Dedifferentiated amniotic fluid mesenchymal stem cell (primary cell): ENCODE data around the gene DOCK4.

Experiments
- DNase-seq: peaks from one replicate; pipeline ENCODE4 v3.0.0-alpha.2; 2016; ENCODE audit errors: extremely low spot score

The DOCK4 gene

DNA sequence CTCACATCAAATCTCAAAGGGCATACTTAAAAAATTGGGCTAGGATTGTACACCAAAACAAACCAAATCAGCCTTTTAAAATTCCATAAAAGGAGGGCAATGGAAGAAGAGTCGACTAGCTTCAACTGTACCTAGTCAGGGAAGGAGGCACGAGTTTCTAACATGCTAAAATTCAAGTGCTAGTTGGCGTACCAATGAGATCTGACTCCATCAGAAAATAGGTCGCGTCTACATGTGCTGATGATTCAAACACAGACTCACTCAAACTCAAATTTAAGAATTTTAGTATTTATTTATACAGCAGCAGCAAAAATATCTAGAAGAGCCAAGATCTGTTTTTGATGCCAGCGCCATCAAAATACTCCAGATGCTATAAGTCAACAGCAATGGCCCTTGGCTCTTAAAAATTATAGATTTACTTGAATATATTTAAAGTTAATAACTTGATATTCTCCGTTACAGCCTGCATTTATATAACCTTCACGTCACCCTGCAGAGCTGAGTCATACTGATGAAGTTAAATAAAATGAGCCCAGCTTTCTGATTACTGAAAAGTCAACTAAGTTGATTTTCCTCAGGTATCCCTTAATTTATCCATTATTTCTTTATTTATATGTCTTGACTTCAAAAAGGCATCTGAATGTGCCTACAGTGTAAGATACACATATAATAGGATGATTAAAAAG, 341.8 kb downstream of the DOCK4 start:
- DNase-seq = no peak

DNA sequence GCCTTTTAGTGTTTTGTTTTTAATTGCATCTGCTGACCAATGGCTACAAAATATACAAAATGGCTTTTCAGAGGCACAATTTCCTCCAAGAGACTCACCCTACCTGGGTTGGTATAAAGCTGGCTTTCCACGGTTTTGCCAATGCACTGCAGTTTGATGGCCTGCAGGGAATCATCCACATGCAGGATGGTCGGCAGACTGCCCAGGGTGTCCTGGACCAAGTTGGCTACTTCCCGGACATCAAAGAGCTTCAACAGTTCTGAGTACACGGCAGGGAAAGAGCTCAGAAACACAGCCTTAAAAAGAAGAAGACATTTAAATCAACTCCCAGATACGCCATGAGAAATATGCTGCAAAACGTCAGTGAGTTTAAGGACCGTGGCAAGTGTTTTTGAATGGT, 342.9 kb downstream of the DOCK4 start:
- no peak for DNase-seq

DNA sequence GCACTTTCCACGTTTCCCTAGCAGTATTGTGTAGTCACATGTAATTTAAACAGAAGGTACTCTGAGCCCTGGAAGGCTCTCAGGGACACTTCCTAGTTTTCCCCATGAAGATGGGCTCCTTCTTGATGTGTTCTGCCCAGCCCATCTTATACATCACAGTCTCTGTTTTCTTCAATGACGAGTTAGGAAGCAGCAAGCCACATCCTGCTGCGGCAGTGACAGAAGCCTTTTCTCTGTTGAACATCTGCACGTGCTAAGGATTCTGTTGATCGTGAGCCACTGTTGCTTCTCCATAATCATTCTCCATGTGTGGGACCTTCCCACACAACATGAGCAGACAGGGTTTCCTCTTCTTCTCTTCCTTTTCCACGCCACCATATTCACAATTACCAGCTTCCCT, 346.0 kb downstream of the DOCK4 start:
- DNase-seq = no peak

DNA sequence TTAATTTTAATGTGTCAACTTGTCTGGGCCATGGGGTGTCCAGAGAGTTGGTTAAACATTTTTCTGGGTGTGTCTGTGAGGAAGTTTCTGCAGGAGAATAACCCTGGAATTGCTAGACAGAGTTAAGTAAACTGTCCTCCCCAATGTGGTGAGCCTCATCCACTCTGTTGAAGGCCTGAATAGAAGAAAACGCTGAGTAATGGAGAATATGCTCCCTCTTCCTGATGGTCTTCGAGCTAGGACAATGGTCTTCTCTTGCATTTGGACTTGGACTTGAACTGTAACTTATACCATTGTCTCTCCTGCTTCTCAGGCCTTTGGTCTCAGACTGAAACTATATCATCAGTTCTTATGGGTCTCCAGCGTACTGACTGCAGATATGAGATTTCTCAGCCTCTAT, 347.9 kb downstream of the DOCK4 start:
- no peak for DNase-seq

DNA sequence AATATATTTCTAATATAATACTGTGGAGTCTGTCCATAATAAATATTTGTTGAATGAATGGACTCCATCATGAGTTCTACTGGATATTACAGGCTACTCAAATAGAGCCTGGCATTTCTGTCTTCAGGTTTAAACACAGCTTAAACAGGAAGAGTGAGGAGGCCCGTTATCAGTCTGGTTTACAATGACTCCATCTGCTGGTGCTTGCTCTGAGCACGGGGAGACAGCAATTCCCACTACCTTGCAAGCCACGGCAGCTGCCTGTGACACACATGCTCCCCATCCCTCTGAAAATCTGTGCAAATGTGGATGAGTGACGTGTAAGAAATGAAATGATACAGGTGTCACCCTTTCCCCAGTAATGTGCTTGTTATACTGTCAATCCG, 350.4 kb downstream of the DOCK4 start:
- no peak for DNase-seq

DNA sequence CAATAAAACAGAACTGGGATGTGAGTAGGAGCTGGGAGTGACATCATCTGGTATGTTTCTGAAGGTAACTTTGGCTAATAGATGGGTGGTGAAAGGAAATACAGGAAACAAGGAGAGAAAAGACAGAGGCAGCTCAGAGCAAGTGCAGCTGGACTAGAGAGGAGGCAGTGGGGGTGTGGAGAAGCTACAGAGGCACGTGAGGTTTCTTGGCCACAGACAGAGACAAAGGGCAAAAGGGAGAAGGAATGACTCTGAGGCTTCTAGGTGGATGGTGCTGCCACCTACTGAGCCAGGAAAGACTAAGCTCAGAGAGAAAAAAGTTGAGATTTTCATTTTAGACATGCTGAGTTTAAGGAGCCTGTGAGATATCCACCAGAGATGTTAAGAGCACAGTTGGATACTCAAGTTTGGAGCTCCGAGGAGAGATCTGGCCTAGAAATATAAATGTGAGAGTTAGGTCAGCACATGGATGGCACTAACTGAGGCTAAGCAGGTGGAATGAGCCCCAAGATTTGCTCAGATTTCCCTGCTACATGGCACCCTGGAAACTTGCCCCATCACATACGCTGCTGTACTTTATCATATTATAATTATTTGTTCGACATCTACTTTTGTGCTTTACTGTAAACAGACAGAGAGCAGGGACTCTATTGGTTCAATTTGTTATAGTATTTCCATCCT, 350.9 kb downstream of the DOCK4 start:
- peak; percentile 81 for DNase-seq

DNA sequence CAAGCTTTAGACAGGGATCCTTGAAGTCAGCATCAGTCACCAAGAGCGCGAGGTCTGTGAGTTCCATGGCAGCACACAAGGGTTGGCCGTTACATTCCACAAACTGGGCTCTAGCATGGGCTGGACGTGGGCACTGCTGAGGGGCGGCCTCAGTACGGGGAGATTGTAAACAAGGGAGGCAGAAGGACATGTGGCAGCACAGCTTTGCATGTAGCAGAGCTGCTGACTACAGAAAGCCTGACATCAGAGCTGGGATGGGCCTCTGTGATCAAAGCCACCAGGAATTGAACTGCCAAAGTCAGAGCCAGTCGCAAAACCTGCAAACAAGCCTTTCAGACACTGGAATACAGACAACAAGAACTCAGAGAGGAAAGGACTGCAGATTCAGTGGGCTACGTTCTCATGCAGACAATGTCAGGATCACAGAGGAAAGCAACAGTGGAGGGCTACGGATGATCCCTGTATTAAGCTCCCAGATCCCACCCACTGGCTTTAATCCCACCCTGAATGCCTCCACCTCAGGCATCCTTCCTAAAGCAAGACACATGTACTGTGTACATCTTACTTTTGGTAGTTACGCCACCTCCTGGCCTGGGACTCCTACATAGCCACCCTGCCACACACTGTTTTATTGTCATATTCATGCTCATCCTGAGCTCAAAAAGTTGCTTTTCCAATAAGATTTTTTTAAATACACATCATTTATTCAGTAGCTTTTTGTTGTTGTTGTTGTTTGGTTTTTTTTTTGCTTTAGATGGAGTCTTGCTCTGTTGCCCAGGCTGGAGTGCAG, 352.8 kb downstream of the DOCK4 start:
- no peak for DNase-seq

DNA sequence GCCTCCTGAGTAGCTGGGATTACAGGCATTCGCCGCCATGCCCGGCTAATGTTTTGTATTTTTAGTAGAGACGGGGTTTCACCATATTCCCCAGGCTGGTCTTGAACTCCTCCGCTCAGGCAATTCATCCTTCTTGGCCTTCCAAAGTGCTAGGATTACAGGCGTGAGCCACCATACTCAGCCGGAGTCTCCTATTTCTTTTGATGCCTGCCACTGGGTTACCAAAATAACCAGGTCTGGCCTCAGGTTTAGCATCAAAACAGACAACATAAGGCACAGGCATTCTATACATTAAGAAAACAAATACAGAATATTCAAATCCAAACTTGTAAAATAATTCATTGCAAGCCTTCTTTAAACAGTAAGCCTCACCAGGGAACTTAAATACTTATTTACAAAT, 354.1 kb downstream of the DOCK4 start:
- no peak for DNase-seq

DNA sequence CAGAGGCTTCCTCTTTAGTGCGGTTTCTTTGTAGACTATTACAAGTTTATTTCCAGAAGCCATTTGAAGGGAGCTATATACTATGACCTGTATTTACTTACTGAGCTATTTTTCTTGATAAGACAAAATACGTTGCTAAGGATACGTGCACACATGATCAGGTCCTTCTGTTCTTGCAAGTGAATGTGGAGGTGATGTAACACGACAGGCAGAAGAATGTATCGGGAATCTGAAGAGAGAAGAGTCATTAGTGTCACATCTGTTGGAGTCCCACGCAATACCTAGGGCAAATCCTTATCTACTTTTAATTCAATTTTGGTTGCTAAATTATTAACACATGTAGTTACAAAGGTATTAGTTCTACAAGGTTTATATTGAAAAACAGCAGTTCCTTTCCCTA, 359.3 kb downstream of the DOCK4 start:
- DNase-seq = no peak

DNA sequence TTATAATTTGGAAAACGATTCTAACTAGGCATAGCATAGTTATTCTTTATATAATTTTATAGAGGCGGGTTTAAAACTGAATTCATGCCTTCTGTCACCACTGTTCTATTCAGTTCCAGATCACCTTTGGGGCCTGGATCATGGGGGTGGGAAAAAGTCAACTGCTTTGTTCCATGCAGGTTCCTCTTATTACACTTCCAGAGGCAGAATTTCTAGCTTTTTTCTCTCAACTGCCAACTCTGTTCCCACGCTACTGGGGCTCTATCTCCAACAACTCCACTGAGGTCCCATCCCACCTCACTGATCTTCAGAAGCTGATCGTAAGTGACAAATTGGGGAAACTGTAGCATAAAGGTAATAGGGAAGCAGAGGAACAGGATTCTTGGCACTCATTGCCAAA, 360.3 kb downstream of the DOCK4 start:
- DNase-seq = no peak

DNA sequence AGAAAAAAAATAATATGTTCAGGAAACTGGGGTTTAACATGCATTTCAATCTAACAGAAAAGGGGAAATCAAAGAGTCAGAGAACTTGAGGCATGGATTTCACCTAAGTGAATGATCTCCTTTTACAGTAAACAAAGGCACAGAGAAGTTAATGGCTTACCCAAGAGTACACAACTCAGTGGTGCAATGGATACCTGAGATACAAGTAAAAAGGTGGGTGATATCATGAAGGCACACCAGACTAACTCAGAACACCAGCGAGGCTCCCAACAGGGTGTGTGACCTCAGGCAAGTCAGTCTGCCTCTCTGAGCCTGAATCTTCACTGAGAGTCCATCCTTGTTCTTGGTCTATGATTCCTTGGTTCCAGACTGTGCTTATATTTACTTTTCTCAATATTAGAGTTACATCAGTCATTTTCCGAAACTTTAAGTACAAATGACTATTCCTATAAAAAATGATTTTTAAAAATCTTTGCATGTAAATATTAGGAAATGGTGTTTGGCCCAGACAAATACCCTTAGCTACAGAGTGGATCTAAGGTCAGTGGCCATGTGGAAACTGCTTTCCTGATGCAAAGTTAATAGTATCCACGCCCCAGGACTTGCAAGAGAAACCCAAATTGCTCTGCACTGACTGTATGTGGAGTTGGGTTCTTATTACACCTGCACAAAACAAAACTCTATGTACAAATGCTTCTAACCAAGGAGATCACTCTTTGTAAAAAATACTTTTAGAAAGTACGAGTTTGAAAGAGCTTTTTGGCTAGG, 361.1 kb downstream of the DOCK4 start:
- no peak for DNase-seq

DNA sequence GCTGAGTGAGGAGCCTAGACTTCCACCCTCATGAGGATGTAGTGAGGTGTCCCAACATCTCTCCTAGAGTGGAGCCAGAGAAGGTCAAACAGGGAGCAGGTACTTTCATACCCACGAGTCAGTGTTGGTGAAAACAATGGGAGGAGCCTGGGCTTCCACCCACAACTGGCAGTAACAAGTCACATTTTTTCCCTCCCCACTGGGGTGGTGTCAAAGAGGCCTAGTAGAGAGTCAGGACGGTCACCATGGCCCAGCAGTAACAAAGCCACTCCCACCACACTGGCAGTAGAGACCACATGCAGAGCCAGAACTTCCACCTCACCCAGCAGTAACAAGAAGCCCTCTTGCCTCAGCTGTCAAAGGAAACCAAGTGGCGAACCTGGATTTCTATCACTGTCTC, 363.7 kb downstream of the DOCK4 start:
- no peak for DNase-seq

DNA sequence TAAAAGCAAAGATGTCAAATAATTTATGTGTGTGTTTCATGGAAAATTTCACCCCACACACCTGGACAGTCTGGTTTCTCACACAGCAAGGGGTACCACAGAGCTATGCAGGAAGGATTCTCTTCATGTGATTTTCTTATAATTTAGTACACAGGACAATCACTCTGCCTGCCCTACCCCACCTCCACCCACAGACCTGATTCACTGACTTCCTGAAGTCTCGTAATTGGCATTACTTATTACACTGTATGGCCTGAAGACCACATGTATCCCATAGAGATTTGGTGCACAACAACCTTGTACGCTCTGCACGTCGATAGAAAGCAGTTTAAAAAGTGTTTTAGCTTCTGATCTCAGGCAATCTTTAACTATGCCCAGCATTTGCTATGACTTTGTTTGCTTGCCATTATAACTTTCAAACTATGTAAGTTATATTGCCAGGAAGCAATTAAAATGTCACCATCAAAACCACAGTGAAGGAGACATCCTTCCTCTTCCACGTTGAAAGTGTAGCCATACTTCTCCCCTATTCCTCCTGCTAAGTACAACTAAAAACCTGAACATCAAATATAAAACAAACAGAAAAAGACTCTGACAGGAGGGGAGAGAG, 364.5 kb downstream of the DOCK4 start:
- DNase-seq = no peak

DNA sequence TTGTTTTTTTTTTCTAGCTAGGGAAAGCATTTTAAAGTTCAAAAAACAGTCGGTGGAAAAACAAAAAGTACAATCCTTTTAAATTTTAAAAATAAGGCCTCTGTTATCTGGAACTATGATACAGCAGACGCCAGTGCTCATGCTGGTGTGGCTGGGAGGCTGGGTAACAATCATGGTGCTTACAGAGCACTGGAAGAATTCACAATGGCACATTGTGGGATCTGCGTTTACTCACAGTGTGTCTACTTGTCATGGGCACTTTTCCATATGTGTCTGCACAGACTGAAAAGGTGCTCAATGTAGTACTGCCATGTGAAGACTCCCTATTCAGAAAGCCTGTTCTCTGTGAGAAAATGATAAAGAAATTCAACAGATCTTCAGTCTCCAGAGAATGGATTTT, 365.7 kb downstream of the DOCK4 start:
- no peak for DNase-seq

DNA sequence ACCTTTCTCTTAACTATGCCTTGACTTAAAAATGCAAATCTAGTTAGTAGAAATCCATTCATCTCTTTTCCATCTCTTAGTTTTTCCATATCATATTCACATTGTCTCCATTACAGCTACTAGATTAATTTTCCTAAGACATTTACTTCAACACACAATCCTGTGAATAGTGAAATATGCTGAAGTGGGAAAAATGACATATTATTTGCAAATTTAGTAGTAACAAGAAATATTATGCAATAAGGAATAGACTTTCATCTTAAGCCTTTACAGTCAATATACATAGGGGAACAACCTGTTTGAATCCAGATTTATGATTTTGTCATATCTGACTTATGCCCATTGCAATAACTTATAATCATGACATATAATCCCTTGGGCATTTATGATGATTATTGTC, 366.9 kb downstream of the DOCK4 start:
- DNase-seq = no peak

DNA sequence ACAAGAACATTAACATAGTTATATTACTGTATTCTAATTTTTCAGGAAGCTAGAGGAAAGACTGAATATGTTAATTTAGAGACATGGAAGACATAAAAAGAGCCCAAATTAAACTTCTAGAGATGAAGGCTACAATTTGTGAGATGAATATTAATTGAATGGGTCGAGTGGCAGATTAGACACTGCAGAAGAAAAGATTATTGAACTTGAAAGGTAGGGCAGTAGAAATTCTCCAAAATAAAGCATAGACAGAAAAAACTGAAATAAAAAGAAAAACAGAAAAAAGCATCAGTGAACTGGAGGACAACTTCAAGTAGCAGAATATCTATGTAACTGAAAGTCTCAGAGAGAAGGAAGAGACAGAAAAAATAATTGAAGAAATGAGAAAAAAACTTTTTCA, 369.6 kb downstream of the DOCK4 start:
- DNase-seq = no peak

DNA sequence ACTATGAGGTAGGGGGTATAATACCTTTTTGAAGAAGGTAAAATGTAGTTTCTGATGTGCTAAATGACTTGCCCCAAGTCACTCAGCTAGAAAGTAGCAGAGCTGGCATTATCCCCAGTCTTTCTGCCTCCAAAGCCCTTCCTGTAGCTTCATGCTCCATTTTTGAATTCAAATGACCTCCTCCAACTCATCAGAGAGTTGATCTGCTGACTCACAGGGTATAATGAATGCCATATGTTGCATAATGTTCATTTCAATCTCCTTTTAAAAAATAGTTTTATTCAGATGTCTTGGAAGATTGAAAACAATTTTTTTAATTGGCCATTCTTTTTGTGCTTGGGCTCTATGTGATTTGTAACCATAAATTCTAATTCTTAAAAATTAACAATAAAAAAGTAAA, 371.1 kb downstream of the DOCK4 start:
- peak; percentile 87 for DNase-seq

DNA sequence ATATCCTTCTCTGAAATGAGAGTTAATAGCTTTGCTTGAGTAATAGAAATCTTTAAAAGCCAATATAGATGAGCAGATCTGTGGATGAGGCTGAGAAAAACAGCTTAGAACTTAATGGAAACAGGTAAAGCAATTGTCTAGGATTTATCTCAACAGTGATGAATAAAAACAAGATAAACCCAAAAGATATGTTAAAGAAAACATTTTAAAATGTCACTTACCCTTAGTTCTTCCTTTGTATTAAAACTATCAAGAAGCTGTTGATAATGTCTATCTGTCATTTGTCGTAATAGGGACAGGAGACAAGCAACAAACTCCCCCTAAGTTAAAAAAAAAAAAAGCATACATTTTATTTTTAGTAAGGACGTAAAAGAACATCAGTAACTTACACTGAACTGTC, 371.8 kb downstream of the DOCK4 start:
- DNase-seq = no peak

DNA sequence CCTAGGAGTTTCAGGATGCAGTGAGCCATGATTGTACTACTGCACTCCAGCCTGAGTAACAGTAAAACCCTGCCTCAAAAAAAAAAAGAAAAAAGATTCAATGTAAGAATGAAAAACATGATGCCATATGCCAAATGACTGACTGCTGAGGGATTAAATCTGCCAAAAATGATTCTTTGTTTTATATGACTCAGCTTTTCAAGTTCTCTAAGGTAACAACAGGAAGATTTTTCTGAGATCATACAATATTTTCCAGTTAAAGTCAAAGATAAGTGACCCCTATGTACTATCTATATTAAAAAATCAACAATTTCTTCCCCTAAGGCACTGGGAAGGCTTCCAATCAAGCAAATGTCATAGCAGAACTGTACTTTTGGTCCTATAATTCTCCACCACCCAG, 372.7 kb downstream of the DOCK4 start:
- peak; percentile 47 for DNase-seq

DNA sequence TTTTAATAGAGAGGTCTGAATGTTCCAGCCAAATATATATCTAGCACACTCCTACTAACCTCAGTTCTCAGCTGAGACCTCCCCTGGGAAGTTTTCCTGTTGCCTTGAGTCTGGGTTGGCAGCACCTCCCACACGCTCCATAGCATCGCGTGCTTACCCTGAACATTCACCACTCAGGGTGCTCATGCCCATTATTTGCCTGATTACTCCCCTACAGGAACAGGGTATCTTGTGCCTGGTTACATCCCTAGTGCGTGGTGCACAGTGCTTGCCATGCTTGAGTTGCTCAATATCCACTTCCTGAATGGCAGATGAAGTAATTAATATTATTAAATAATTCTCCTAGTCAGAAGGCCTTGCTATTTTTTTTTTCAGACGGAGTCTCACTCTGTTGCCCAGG, 374.0 kb downstream of the DOCK4 start:
- DNase-seq = no peak

DNA sequence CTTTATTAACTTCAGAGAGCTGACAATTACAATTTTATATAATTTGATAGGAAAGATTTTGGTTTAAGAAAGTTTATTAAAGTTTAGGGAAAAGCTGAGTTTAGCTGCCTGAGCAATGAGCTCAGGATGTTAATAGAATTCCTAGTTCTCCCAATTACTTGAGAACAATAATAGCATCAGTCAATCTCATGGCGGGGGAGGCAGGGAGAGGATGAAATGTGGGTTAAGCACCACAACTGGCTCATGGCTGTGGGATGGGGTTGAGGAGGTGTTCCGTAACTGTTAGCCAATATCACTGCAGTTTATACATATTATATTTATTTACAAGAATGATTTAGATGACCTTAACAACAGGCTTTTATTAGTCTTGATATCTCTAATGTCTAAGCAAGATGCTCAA, 377.0 kb downstream of the DOCK4 start:
- no peak for DNase-seq
